Measurements from ENCODE around the gene NUDT19.

DNA sequence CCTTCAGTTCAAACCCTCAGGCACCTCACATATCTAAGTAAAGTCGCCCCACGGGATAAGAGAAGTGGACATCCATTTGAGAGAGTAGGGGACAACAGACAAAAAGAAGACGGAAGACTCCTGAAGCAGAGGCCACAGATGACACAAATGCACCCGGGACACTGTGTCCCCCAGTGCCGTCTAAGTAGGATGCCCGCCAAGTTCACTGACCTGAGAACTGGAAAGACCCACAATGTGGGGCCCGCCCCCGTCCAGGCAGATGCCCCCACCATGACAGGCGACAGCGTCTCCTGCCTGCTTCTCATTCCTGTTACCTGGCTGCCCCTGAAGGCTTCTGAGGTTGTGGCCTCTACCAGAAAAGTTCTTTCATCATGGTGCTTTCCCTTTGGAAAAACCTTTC, 33.5 kb upstream of the NUDT19 start:
- no peak for TF ChIP-seq EZH2 (optimal IDR thresholded peaks at IDR 0.05; ENCODE audit: low read depth, low read length)
- TF ChIP-seq, protein P1, sequence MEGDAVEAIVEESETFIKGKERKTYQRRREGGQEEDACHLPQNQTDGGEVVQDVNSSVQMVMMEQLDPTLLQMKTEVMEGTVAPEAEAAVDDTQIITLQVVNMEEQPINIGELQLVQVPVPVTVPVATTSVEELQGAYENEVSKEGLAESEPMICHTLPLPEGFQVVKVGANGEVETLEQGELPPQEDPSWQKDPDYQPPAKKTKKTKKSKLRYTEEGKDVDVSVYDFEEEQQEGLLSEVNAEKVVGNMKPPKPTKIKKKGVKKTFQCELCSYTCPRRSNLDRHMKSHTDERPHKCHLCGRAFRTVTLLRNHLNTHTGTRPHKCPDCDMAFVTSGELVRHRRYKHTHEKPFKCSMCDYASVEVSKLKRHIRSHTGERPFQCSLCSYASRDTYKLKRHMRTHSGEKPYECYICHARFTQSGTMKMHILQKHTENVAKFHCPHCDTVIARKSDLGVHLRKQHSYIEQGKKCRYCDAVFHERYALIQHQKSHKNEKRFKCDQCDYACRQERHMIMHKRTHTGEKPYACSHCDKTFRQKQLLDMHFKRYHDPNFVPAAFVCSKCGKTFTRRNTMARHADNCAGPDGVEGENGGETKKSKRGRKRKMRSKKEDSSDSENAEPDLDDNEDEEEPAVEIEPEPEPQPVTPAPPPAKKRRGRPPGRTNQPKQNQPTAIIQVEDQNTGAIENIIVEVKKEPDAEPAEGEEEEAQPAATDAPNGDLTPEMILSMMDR (IDR thresholded peaks at IDR 0.05; ENCODE audit: low read length): no peak

Data from MM.1S (cell line).